ENCODE measurements around the gene MEIS2.
"Not testable (repeated sequence)": the region's sequence is repeated elsewhere in the genome, so short reads cannot be mapped to it uniquely, and the experiment has no call there.

Gene MEIS2

DNA sequence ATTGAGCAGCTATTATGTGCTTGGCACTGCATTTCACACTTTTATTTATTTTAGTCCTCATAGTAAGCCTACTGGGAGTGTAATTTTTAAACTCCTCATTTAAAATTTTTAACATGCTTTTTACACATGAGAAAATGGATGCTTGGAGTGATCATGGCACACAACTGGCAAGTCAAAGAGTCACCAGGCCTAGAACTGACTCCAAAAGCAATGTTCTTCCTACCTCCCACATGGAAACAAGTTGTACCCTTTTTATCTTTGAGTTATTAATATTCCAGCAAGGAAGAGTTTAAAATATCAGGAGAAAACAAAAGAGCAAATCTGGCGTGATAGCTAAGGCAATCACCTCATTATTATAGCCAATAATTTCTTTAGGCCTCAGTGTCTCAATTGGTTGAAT, 100.6 kb downstream of the MEIS2 start:
- TF ChIP-seq, protein P1, sequence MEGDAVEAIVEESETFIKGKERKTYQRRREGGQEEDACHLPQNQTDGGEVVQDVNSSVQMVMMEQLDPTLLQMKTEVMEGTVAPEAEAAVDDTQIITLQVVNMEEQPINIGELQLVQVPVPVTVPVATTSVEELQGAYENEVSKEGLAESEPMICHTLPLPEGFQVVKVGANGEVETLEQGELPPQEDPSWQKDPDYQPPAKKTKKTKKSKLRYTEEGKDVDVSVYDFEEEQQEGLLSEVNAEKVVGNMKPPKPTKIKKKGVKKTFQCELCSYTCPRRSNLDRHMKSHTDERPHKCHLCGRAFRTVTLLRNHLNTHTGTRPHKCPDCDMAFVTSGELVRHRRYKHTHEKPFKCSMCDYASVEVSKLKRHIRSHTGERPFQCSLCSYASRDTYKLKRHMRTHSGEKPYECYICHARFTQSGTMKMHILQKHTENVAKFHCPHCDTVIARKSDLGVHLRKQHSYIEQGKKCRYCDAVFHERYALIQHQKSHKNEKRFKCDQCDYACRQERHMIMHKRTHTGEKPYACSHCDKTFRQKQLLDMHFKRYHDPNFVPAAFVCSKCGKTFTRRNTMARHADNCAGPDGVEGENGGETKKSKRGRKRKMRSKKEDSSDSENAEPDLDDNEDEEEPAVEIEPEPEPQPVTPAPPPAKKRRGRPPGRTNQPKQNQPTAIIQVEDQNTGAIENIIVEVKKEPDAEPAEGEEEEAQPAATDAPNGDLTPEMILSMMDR (conservative IDR thresholded peaks at IDR 0.05; ENCODE audit: control insufficient read depth, insufficient read depth, low read depth, low read length), result no peak
- no peak for DNase-seq (ENCODE audit: low read depth)
- H3K4me3 ChIP-seq (ENCODE audit: control insufficient read depth, low read depth, low read length), result no peak overlapping the region

DNA sequence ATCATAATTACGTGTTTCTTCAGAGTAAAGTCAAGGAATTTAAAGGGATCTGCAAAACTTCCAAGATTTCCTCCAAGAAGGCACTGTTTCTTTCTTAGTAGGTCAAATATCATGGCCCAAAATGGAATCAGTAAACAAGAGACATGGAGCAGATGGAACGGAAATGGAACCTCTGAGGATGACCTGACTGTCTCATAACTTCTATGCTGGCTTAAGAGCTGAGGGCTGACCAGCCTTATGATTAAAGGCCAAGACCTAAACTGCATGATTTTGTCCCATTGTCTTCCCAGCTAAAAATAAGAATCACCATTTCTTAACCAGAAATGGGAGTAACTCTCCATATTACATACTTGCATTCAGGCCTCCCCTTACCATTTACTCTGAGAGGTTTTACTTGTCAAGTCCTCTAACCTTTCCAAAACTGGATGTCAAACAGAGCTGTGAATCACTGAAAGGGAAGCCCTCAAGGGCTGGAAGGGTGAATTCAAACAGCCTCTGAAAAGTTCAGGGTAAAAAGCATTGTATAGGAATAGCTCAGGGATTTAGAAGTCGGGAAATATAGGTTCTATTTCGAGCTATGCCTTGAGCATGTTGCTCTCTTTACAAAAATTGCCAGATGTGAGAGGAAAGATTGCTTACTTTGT, 103.7 kb downstream of the MEIS2 start:
- H3K4me3 ChIP-seq (ENCODE audit: control insufficient read depth, low read depth, low read length), result no peak overlapping the region
- TF ChIP-seq, protein P1 (conservative IDR thresholded peaks at IDR 0.05; ENCODE audit: control insufficient read depth, insufficient read depth, low read depth, low read length), result no peak
- DNase-seq (ENCODE audit: low read depth), result no peak

DNA sequence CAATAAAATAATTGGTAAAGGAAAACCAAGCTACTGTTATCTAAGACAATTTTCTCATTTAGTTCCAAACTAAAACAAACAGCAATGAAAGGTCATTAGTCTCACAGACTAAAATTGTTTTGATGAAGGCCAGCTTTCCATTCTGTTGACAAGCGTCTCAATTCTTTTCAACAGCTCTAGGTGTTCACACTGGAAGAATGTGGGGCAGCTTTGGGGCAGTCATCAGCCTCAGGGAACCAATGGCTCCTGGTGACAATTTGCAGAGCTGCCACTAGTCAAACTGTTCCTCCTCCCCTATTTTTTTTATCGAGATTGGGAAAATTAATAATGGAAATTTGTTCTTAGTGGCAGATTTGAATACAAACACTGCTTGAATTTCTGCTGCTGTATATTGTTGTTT, 104.2 kb downstream of the MEIS2 start:
- no peak overlapping the region for H3K4me3 ChIP-seq (ENCODE audit: control insufficient read depth, low read depth, low read length)
- no peak for DNase-seq (ENCODE audit: low read depth)
- TF ChIP-seq, protein P1 (conservative IDR thresholded peaks at IDR 0.05; ENCODE audit: control insufficient read depth, insufficient read depth, low read depth, low read length), result no peak

DNA sequence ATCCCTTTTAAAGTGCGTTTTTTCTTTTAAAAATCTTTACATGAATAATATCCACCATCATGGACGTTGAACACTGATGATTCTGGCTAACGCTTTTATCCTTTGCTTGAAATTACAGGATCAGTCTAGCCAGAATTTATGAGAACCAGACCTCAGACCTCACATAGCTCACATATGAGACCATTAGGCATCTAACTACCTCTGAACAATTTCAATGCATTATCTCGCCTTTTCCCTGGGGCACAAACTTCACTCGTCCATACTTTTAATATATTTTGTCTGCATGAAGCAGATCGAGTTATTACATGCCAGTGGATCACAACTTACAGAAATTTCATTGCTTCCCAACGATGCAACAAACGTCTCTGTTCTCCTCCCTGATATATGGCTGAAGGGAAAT, 105.6 kb downstream of the MEIS2 start:
- no peak for DNase-seq (ENCODE audit: low read depth)
- TF ChIP-seq, protein P1 (conservative IDR thresholded peaks at IDR 0.05; ENCODE audit: control insufficient read depth, insufficient read depth, low read depth, low read length), result no peak
- no peak overlapping the region for H3K4me3 ChIP-seq (ENCODE audit: control insufficient read depth, low read depth, low read length)

DNA sequence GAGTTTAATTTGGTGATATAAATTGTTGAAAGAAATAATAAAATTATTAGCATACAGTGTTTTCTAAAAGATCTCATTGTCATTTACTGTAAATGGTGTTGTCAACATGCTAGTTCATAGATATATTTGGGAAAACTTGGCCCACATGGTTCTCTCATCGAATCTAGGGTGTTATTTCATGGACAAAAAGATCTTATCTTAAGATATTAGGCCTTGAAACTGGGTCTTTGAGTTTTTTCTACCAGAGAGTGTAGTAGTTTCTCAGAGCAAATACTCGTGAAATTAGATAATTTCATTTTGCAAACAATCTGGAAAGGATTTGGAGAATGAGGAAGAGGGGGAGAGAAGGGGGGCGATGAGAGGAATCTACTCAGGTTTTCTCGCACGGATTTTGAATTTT, 107.9 kb downstream of the MEIS2 start:
- no peak for DNase-seq (ENCODE audit: low read depth)
- no peak overlapping the region for H3K4me3 ChIP-seq (ENCODE audit: control insufficient read depth, low read depth, low read length)
- TF ChIP-seq, protein P1 (conservative IDR thresholded peaks at IDR 0.05; ENCODE audit: control insufficient read depth, insufficient read depth, low read depth, low read length), result no peak

DNA sequence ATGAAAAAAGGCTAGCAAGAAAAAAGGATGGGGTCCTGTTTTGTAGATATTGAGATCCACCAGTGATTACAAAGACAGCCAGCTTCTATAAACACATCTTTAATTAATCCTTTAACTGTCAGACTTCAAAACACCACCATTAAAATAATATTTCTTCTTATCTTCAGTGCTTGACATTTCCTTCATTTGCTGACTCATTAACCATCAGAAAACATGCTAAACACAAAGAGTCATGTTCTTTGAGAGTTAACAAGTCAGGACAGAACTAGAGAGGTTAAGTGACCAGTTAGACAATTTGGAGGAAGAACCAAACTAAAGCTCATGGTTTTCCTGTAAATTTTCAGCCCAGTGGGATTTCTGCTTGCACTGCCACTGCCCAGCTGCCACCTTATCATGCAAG, 111.4 kb downstream of the MEIS2 start:
- TF ChIP-seq, protein P1 (conservative IDR thresholded peaks at IDR 0.05; ENCODE audit: control insufficient read depth, insufficient read depth, low read depth, low read length), result no peak
- H3K4me3 ChIP-seq (ENCODE audit: control insufficient read depth, low read depth, low read length), result no peak overlapping the region
- DNase-seq (ENCODE audit: low read depth), result no peak

DNA sequence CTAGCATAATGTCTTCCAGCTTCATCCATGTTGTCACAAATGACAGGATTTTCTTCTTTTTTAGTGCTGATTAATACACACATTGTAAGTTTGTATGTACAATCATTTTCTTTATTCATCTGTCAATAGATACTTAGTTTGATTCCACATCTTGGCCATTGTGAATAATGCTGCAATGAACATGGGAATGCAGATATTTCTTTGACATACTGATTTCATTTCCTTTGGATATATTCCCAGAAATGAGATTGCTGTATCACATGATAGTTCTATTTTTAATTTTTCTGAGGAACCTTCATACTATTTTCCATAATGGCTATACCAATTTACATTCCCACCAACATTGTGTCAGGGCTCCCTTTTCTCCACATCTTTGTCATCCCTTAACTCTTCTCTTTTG, 117.9 kb downstream of the MEIS2 start:
- DNase-seq (ENCODE audit: low read depth), result peak; percentile 27
- TF ChIP-seq, protein P1 (conservative IDR thresholded peaks at IDR 0.05; ENCODE audit: control insufficient read depth, insufficient read depth, low read depth, low read length), result no peak
- H3K4me3 ChIP-seq (ENCODE audit: control insufficient read depth, low read depth, low read length), result no peak overlapping the region

DNA sequence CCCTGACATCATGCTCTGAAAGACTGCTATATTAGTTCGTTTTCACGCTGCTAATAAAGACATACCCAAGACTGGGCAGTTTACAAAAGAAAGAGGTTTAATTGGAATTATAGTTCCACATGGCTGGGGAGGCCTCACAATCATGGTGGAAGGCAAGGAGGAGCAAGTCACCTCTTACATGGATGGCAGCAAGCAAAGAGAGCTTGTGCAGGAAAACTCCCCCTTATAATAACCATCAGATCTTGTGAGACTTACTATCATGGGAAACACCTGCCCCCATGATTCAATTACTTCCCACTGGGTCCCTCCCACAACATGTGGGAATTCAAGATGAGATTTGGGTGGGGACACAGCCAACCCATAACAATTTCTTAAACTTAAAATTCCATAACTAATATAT, 120.1 kb downstream of the MEIS2 start:
- not testable (repeated sequence) for DNase-seq (ENCODE audit: low read depth); H3K4me3 ChIP-seq (ENCODE audit: control insufficient read depth, low read depth, low read length)
